Spleen (tissue), 11 donors: ENCODE measurements around the gene GPR107. TPM values are rescaled to one million over a fixed set of nuclear protein-coding genes. Genes with fewer than 3 reads are reported as not detected.

ENCODE experiments used
- DNase-seq: peaks from one replicate; pipeline ENCODE4 v3.0.0-alpha.2; 2020
- H3K27ac ChIP-seq, 8 donors: fragments of 200-600 bp; sonication (generic) in 7 of 8; 1 replicate in 4 of 8; 2 replicates in 4 of 8; pipeline versions ENCODE4 v1.5.0 to v1.8.0; 2016 to 2021; ENCODE audit warnings: inconsistent platforms in 4 of 8, mild to moderate bottlenecking in 4 of 8, moderate library complexity in 1 of 8
- H3K27me3 ChIP-seq, 7 donors: fragments of 200-600 bp; sonication (generic) in 6 of 7; replicated peaks in 1 of 7; 1 replicate in 4 of 7; 2 replicates in 3 of 7; pipeline versions ENCODE4 v1.5.0 to v1.8.0; 2016 to 2021; ENCODE audit warnings: inconsistent platforms in 3 of 7, mild to moderate bottlenecking in 1 of 7
- H3K36me3 ChIP-seq, 6 donors: fragments of 200-600 bp; sonication (generic) in 5 of 6; 1 replicate in 4 of 6; 2 replicates in 2 of 6; pipeline versions ENCODE4 v1.5.0 to v1.8.0; 2016 to 2021; ENCODE audit warnings: inconsistent platforms in 2 of 6
- H3K4me1 ChIP-seq, 6 donors: fragments of 200-600 bp; sonication (generic) in 5 of 6; 1 replicate in 3 of 6; 2 replicates in 3 of 6; pipeline versions ENCODE4 v1.5.0 to v1.8.0; 2016 to 2021; ENCODE audit warnings: inconsistent platforms in 3 of 6
- H3K4me3 ChIP-seq, 8 donors: fragments of 200-600 bp; sonication (generic) in 7 of 8; 1 replicate in 4 of 8; 2 replicates in 4 of 8; pipeline versions ENCODE4 v1.5.0 to v1.8.0; 2016 to 2021; ENCODE audit warnings: inconsistent platforms in 4 of 8, mild to moderate bottlenecking in 4 of 8, moderate library complexity in 2 of 8
- H3K9me3 ChIP-seq, 8 donors: fragments of 200-600 bp; sonication (generic) in 7 of 8; 1 replicate in 4 of 8; 2 replicates in 4 of 8; pipeline versions ENCODE4 v1.5.0 to v1.8.0; 2016 to 2021; ENCODE audit warnings: inconsistent platforms in 4 of 8
- POLR2A ChIP-seq, 3 donors: fragments of 450-650 bp; IDR thresholded peaks; one replicate each; pipeline ENCODE4 v1.5.1; 2017; ENCODE audit warnings: antibody characterized with exemption in 3 of 3, mild to moderate bottlenecking in 1 of 3
- POLR2AphosphoS5 ChIP-seq, 3 donors: sonication (generic); formaldehyde crosslinking; IDR thresholded peaks; one replicate each; pipeline ENCODE4 v1.5.1; 2017; ENCODE audit warnings: antibody characterized with exemption in 3 of 3
- WGBS, 5 donors: extraction: QIAGEN DNeasy Blood & Tissue Kit in 3 of 5; methylation state at CpG; one replicate each; pipeline versions ENCODE4 v1.1.5 to v1.1.7; 2013 to 2018; 5-methylcytosine and 5-hydroxymethylcytosine counted together
- intact Hi-C: fragments of 100-400 bp; cut with DNase I; formaldehyde crosslinking; loops from one replicate; pipeline ENCODE4 v1.15.0; 2023; ENCODE audit warnings: low total_unique reads
- polyA plus RNA-seq, 3 donors: library from polyadenylated mRNA; stranded (reverse); fragments of 200-250 nt; gene quantifications; one replicate each; pipeline ENCODE4 v1.2.1, GENCODE V29; 2013
- total RNA-seq, 7 donors: library from RNA; depleted of rRNA in 3 of 7; stranded (reverse); fragments of >200 nt in 3 of 7; fragmentation: NEBNext Ultra II Directional in 4 of 7; extraction: Animal tissue kit (Norgen Biotek cat#: 25700) in 4 of 7; gene quantifications; one replicate each; pipeline versions ENCODE4 v1.1.0 to v1.2.1, GENCODE V29; 2016 to 2021
- TF ChIP-seq, protein P1 (sequence below), 11 experiments: fragments of 200-600 bp in 7 of 11; fragments of 450-650 bp in 4 of 11; sonication (generic) in 4 of 11; IDR thresholded peaks in 8 of 11; conservative IDR thresholded peaks in 3 of 11; 1 replicate in 7 of 11; 2 replicates in 4 of 11; pipeline versions ENCODE4 v1.4.0 to v1.8.0; 2016 to 2021; ENCODE audit warnings: antibody characterized with exemption in 11 of 11, inconsistent platforms in 4 of 11, mild to moderate bottlenecking in 1 of 11
- donor health status: healthy with polysubstance abuse.
- donor health status: DM: no; HTN: no; CAD: no; lungs with moderate emphysema.
- donor health status: DM: no; HTN: no; CAD: no.
- donor health status: Bipolar disorder and iron deficiency.
- donor health status: healthy.
- donor health status: DM: no; HTN: no; CAD: no.
- donor health status: DM: yes; HTN: yes; CAD: no.

The GPR107 gene
- total and polyA plus RNA-seq, 10 donors, result 3.9 to 42.8 (median 28.3) TPM

DNA sequence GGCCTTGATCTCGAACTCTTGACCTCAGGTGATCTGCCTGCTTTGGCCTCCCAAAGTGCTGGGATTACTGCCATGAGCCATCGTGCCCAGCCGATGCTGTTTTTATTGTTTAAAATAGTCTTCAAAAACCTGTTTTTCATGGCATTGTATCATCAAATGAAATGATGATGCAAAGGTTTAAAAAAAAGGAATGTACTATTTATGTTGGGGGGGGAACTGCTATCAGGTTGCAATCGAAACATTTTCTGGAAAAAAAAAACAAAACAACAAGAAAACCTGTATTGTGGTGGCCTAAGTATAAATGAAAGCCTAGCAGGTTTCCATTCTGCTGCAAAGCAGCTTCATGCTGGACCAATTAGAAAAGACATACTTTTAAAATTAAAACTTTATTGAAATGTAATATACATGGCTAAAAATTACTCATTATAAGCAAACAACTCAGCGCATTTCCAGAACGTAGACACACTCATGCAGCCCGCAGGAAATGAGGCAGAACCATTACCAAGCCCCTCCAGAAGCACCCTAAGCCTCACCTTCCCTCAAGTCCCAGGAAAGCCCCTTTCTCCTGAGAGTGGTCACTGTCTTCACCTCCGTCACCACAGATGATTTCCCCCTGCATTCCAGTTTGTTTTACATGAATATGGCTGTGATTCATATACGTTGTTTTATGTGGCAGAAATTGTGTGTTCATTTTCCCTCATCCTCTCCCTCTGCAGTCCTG lies 19.0 kb downstream of the GPR107 start:
- no peak for DNase-seq
- Histone ChIP-seq H3K27me3 (no peaks in the 10 kb centered on the region), H3K9me3 (no peaks in the 10 kb centered on the region), H3K36me3 (peaks cover 0 to 29% (median 20%) of the 10 kb centered on the region in 6 donors), H3K4me1 (peaks cover 16 to 75% (median 45%) of the 10 kb centered on the region in 6 donors), H3K4me3 (no peak overlapping the region), H3K27ac (peak overlapping the region in 5 of 8 donors; percentile 4 to 71 (median 51))
- intact Hi-C loops, result no loop called here
- 75 to 85% (median 83%) methylated on average over 9 of the region's 9 CpGs for WGBS, 5 donors
- TF ChIP-seq POLR2AphosphoS5 (IDR thresholded peaks at IDR 0.05), result no peak
- TF ChIP-seq, protein P1, sequence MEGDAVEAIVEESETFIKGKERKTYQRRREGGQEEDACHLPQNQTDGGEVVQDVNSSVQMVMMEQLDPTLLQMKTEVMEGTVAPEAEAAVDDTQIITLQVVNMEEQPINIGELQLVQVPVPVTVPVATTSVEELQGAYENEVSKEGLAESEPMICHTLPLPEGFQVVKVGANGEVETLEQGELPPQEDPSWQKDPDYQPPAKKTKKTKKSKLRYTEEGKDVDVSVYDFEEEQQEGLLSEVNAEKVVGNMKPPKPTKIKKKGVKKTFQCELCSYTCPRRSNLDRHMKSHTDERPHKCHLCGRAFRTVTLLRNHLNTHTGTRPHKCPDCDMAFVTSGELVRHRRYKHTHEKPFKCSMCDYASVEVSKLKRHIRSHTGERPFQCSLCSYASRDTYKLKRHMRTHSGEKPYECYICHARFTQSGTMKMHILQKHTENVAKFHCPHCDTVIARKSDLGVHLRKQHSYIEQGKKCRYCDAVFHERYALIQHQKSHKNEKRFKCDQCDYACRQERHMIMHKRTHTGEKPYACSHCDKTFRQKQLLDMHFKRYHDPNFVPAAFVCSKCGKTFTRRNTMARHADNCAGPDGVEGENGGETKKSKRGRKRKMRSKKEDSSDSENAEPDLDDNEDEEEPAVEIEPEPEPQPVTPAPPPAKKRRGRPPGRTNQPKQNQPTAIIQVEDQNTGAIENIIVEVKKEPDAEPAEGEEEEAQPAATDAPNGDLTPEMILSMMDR (IDR thresholded peaks at IDR 0.05 in 8 of 11, conservative IDR thresholded peaks at IDR 0.05 in 3 of 11), result no peak
- no peak for TF ChIP-seq POLR2A (IDR thresholded peaks at IDR 0.05)

DNA sequence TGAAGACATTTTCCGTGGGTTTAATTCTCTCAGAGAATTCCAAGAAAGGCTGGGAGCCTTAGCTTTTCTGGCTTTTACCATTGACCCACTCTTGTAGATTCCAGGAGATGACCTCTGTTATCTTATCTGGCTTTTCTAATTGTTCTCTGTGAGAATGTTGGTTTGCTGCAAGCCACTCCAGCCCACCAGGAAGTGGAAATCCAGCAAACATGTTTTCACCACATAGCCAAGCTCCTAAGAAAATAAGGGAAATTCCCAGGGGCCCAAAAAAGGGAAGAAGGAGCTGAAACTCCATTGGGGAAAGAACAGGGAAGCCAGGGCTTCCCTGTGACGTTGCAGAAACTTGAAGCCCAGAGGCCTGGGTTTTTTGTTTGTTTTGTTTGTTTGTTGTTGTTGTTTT lies 19.7 kb downstream of the GPR107 start:
- no peak for TF ChIP-seq POLR2AphosphoS5 (IDR thresholded peaks at IDR 0.05)
- no peak for TF ChIP-seq POLR2A (IDR thresholded peaks at IDR 0.05)
- TF ChIP-seq, protein P1 (IDR thresholded peaks at IDR 0.05 in 8 of 11, conservative IDR thresholded peaks at IDR 0.05 in 3 of 11), result no peak
- H3K27ac ChIP-seq, result peak overlapping the region in 7 of 8 donors; percentile 4 to 71 (median 51)
- H3K9me3 ChIP-seq, result no peaks in the 10 kb centered on the region
- intact Hi-C loops, result no loop called here
- peaks cover 16 to 68% (median 39%) of the 10 kb centered on the region in 6 donors for H3K4me1 ChIP-seq
- DNase-seq, result no peak
- H3K4me3 ChIP-seq, result no peak overlapping the region
- peaks cover 0 to 36% (median 25%) of the 10 kb centered on the region in 6 donors for H3K36me3 ChIP-seq
- H3K27me3 ChIP-seq, result no peaks in the 10 kb centered on the region
- whole genome bisulfite sequencing, 5 donors, result 31 to 48% (median 47%) methylated on average over 2 of the region's 2 CpGs

DNA sequence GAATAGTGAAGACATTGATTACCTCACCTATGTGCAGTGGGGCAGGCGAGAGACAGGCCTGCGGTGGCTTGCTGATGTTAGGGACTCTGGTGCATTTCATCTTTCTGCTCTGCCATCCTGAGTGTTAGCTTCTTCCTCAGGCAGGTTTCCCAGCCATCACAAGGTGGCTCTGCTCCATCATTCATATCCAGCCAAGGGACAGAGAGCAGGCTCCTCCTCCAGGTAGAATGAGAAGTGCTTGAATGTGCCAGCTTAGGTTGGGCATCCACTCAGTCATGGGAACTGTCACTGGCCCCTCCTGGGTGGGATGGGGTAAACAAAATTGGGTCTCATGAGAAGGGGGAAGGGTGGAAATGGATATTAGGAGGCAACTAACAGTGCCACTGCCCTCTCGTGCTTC lies 24.8 kb downstream of the GPR107 start:
- Histone ChIP-seq H3K27me3 (no peaks in the 10 kb centered on the region), H3K27ac (no peak overlapping the region), H3K36me3 (peaks cover 3 to 83% (median 71%) of the 10 kb centered on the region in 6 donors), H3K9me3 (no peaks in the 10 kb centered on the region), H3K4me1 (peaks cover 2 to 25% (median 15%) of the 10 kb centered on the region in 6 donors), H3K4me3 (no peak overlapping the region)
- intact Hi-C loops, result no loop called here
- WGBS, 5 donors, result 86 to 97% (median 95%) methylated on average over 3 of the region's 3 CpGs
- no peak for DNase-seq
- TF ChIP-seq POLR2A (IDR thresholded peaks at IDR 0.05), result no peak
- TF ChIP-seq POLR2AphosphoS5 (IDR thresholded peaks at IDR 0.05), result no peak
- TF ChIP-seq, protein P1 (IDR thresholded peaks at IDR 0.05 in 8 of 11, conservative IDR thresholded peaks at IDR 0.05 in 3 of 11), result no peak

DNA sequence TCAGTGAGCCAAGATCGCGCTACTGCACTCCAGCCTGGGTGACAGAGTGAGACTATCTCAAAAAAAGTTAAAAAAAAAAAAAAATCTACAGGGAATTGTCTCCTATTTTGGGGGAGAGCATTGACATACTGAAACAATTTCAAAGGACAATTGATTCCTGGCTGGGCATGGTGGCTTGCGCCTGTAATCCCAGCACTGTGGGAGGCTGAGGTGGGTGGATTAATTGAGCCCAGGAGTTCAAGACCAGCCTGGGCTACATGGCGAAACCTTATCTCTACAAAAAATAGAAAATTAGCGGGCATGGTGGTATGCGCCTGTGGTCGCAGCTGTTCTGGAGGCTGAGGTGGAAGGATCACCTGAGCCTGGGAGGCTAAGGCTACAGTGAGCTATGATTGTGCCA lies 30.6 kb downstream of the GPR107 start:
- Histone ChIP-seq H3K4me1 (no peaks in the 10 kb centered on the region), H3K9me3 (no peaks in the 10 kb centered on the region), H3K27me3 (no peaks in the 10 kb centered on the region), H3K36me3 (peaks cover 3 to 100% (median 70%) of the 10 kb centered on the region in 6 donors), H3K27ac (no peak overlapping the region), H3K4me3 (no peak overlapping the region)
- intact Hi-C loops, result no loop called here
- TF ChIP-seq POLR2A (IDR thresholded peaks at IDR 0.05), result no peak
- no peak for TF ChIP-seq POLR2AphosphoS5 (IDR thresholded peaks at IDR 0.05)
- TF ChIP-seq, protein P1 (IDR thresholded peaks at IDR 0.05 in 8 of 11, conservative IDR thresholded peaks at IDR 0.05 in 3 of 11), result no peak
- DNase-seq, result no peak
- WGBS, 5 donors, result 92 to 99% (median 98%) methylated on average over 7 of the region's 7 CpGs
